GM18517 (cell line): Measurements from ENCODE around the gene ZNF793.

Experiments used
- ATAC-seq: cut with Tn5 transposase; IDR thresholded peaks from one replicate; pipeline ENCODE4 v1.9.1; 2021; ENCODE audit warnings: mild to moderate bottlenecking, moderate library complexity; ENCODE audit not compliant: unreplicated experiment

ZNF793 gene

GRCh38 chr19:37564624-37565369 lies 58.1 kb downstream of the ZNF793 start:
- no peak for ATAC-seq

- no peak for ATAC-seq
These were observed 58.6 kb downstream of the ZNF793 start for GRCh38 chr19:37565370-37565669.

GRCh38 chr19:37572203-37572602 lies 65.5 kb downstream of the ZNF793 start:
- ATAC-seq: no peak

- no peak for ATAC-seq
These were observed 76.6 kb downstream of the ZNF793 start for GRCh38 chr19:37583340-37583739.
